Breast epithelium (tissue), 4 donors: Measurements from ENCODE around the gene FAF2. TPM values are rescaled to one million over a fixed set of nuclear protein-coding genes. Genes with fewer than 3 reads are reported as not detected.
"Not testable (repeated sequence)": the region's sequence is repeated elsewhere in the genome, so short reads cannot be mapped to it uniquely, and the experiment has no call there.

Source experiments
- DNase-seq, 2 donors: peaks; one replicate each; pipeline ENCODE4 v3.0.0-alpha.2; 2019; ENCODE audit warnings: low spot score in 2 of 2
- H3K27ac ChIP-seq, 2 donors: fragments of 200-600 bp; sonication (generic) in 1 of 2; one replicate each; pipeline ENCODE4 v1.5.1; 2016 to 2019; ENCODE audit warnings: mild to moderate bottlenecking in 1 of 2
- H3K27me3 ChIP-seq, 2 donors: fragments of 200-600 bp; sonication (generic) in 1 of 2; one replicate each; pipeline versions ENCODE4 v1.5.1 to v1.6.0; 2017 to 2019; ENCODE audit warnings: control low read depth in 1 of 2, mild to moderate bottlenecking in 1 of 2
- H3K36me3 ChIP-seq: fragments of 200-600 bp; one replicate; pipeline ENCODE4 v1.5.1; 2019
- H3K4me1 ChIP-seq, 2 donors: fragments of 200-600 bp; sonication (generic); one replicate each; pipeline ENCODE4 v1.5.1; 2016 to 2019; ENCODE audit warnings: control low read depth in 1 of 2
- H3K4me3 ChIP-seq, 3 donors: fragments of 200-600 bp; sonication (generic); 1 replicate in 2 of 3; 2 replicates in 1 of 3; pipeline ENCODE4 v1.5.1; 2016 to 2019; ENCODE audit warnings: mild to moderate bottlenecking in 3 of 3, moderate library complexity in 2 of 3
- H3K9me3 ChIP-seq, 2 donors: fragments of 200-600 bp; sonication (generic) in 1 of 2; one replicate each; pipeline ENCODE4 v1.5.1; 2016 to 2019; ENCODE audit warnings: control low read depth in 1 of 2
- CTCF ChIP-seq, 3 donors: fragments of 450-650 bp; IDR thresholded peaks; one replicate each; pipeline ENCODE4 v1.5.1; 2016 to 2017; ENCODE audit warnings: antibody characterized with exemption in 3 of 3, mild to moderate bottlenecking in 3 of 3, moderate library complexity in 3 of 3
- POLR2A ChIP-seq: fragments of 450-650 bp; IDR thresholded peaks from one replicate; pipeline ENCODE4 v1.6.1; 2016; ENCODE audit warnings: antibody characterized with exemption, mild to moderate bottlenecking, moderate library complexity
- POLR2AphosphoS5 ChIP-seq, 3 donors: sonication (generic); formaldehyde crosslinking; IDR thresholded peaks; one replicate each; pipeline ENCODE4 v1.6.1; 2017; ENCODE audit warnings: antibody characterized with exemption in 3 of 3
- intact Hi-C: fragments of 100-400 bp; cut with DNase I; formaldehyde crosslinking; loops from one replicate; pipeline ENCODE4 v1.15.1; 2023; ENCODE audit warnings: low total_unique reads
- total RNA-seq, 3 donors: library from RNA; depleted of rRNA; stranded (reverse); fragments of >200 nt; gene quantifications; one replicate each; pipeline ENCODE4 v1.1.0, GENCODE V29; 2016

FAF2 gene
- total RNA-seq, 3 donors from 2014 or later = 26.9 to 38.2 (median 28.5) TPM

- TF ChIP-seq POLR2A (no peak), CTCF (IDR thresholded peaks at IDR 0.05) (no peak), POLR2AphosphoS5 (IDR thresholded peaks at IDR 0.05) (no peak)
- DNase-seq = no peak
- Histone ChIP-seq H3K4me1 (no peaks in the 10 kb centered on the region), H3K27ac (no peak overlapping the region), H3K9me3 (no peaks in the 10 kb centered on the region), H3K27me3 (peaks cover 0 to 9% of the 10 kb centered on the region in 2 donors), H3K4me3 (no peak overlapping the region), H3K36me3 (no peaks in the 10 kb centered on the region)
- intact Hi-C loops = no loop called here
Measured at GRCh38 chr5:176547802-176548201, 99.6 kb downstream of the FAF2 start.

- Histone ChIP-seq H3K36me3 (no peaks in the 10 kb centered on the region), H3K4me1 (no peaks in the 10 kb centered on the region), H3K9me3 (no peaks in the 10 kb centered on the region), H3K27ac (no peak within 1 kb of the TSS), H3K27me3 (peaks cover 0 to 9% of the 10 kb centered on the region in 2 donors), H3K4me3 (no peak within 1 kb of the TSS)
- no peak for DNase-seq
- intact Hi-C loops = no loop called here
- TF ChIP-seq POLR2A (no peak), POLR2AphosphoS5 (IDR thresholded peaks at IDR 0.05) (no peak), CTCF (IDR thresholded peaks at IDR 0.05) (no peak)
Measured at GRCh38 chr5:176548967-176549444, 100.8 kb downstream of the FAF2 start, which contains the start of gene CDHR2. Gene CDHR2 (plus strand): TSS chr5:176549342. CDS start chr5:176565353, 16,011 bp downstream.

- no peak for DNase-seq
- no peak for TF ChIP-seq POLR2A
- no peak for TF ChIP-seq CTCF (IDR thresholded peaks at IDR 0.05)
- no peak for TF ChIP-seq POLR2AphosphoS5 (IDR thresholded peaks at IDR 0.05)
- intact Hi-C loops = no loop called here
- H3K9me3 ChIP-seq = no peaks in the 10 kb centered on the region
- no peaks in the 10 kb centered on the region for H3K4me1 ChIP-seq
- peaks cover 0 to 9% of the 10 kb centered on the region in 2 donors for H3K27me3 ChIP-seq
- H3K27ac ChIP-seq = no peak overlapping the region
- no peaks in the 10 kb centered on the region for H3K36me3 ChIP-seq
- no peak overlapping the region for H3K4me3 ChIP-seq
Measured at GRCh38 chr5:176549871-176550270, 101.7 kb downstream of the FAF2 start.

- intact Hi-C loops = no loop called here
- no peak for DNase-seq
- H3K27me3 ChIP-seq = peaks cover 0 to 9% of the 10 kb centered on the region in 2 donors
- no peaks in the 10 kb centered on the region for H3K4me1 ChIP-seq
- no peak overlapping the region for H3K27ac ChIP-seq
- no peak overlapping the region for H3K4me3 ChIP-seq
- H3K36me3 ChIP-seq = no peaks in the 10 kb centered on the region
- no peak for TF ChIP-seq POLR2A
- no peak for TF ChIP-seq POLR2AphosphoS5 (IDR thresholded peaks at IDR 0.05)
- TF ChIP-seq CTCF (IDR thresholded peaks at IDR 0.05) = no peak
- no peaks in the 10 kb centered on the region for H3K9me3 ChIP-seq
Measured at GRCh38 chr5:176550275-176550831, 102.2 kb downstream of the FAF2 start.

- H3K9me3 ChIP-seq, DNase-seq, intact Hi-C loops, H3K4me1 ChIP-seq, H3K27me3 ChIP-seq, H3K4me3 ChIP-seq, H3K27ac ChIP-seq, H3K36me3 ChIP-seq: not testable (repeated sequence)
Measured at GRCh38 chr5:176550937-176551336, 102.8 kb downstream of the FAF2 start.
